ENCODE data around the gene TARS1. TPM values are rescaled to one million over a fixed set of nuclear protein-coding genes. Genes with fewer than 3 reads are reported as not detected.
A peak's percentile ranks its signal among the peaks of the same experiment; 100 is the strongest.

The TARS1 gene
- polyA plus RNA-seq, 1 experiment, result 229 TPM

GRCh38 chr5:33403187-33403586, 37.6 kb upstream of the TARS1 start:
- POLR2A ChIA-PET, result no interaction called here
- H3K27me3 ChIP-seq (ENCODE audit: control insufficient read depth, insufficient read depth, low read length), result no peaks in the 10 kb centered on the region
- TF ChIP-seq CTCF (IDR thresholded peaks at IDR 0.05; ENCODE audit: low read depth, low read length), result no peak
- CTCF ChIA-PET, result interaction anchor here (0.5 kb wide), 1 partner anchor 550 kb away, joined by 6 read pairs; no protein-coding TSS in a partner anchor
- H3K4me3 ChIP-seq (ENCODE audit: low read depth, low read length), result no peak overlapping the region
- no peak for DNase-seq (ENCODE audit: low read depth, low spot score)
- H3K9me3 ChIP-seq (ENCODE audit: control insufficient read depth, insufficient read depth, low read length), result no peaks in the 10 kb centered on the region; the same call in 1 of the 2 replicates
- H3K27ac ChIP-seq (ENCODE audit: low read depth, low read length), result no peak overlapping the region

- CTCF ChIA-PET, result interaction anchor here (0.6 to 0.7 kb wide), 2 partner anchors 15 to 700 kb away, joined by 3 read pairs; no protein-coding TSS in a partner anchor
- Histone ChIP-seq H3K4me3 (ENCODE audit: low read depth, low read length) (no peak overlapping the region), H3K9me3 (ENCODE audit: control insufficient read depth, insufficient read depth, low read length) (no peaks in the 10 kb centered on the region), H3K27me3 (ENCODE audit: control insufficient read depth, insufficient read depth, low read length) (no peaks in the 10 kb centered on the region), H3K27ac (ENCODE audit: low read depth, low read length) (no peak overlapping the region)
- no peak for TF ChIP-seq CTCF (IDR thresholded peaks at IDR 0.05; ENCODE audit: low read depth, low read length)
- POLR2A ChIA-PET, result interaction anchor here (0.6 kb wide), 1 partner anchor 94 kb away, joined by 7 read pairs; no protein-coding TSS in a partner anchor
- no peak for DNase-seq (ENCODE audit: low read depth, low spot score)
Observed at GRCh38 chr5:33408816-33409215, 31.9 kb upstream of the TARS1 start.

GRCh38 chr5:33409435-33410170, 31.2 kb upstream of the TARS1 start:
- Histone ChIP-seq H3K9me3 (ENCODE audit: control insufficient read depth, insufficient read depth, low read length) (no peaks in the 10 kb centered on the region), H3K4me3 (ENCODE audit: low read depth, low read length) (no peak overlapping the region), H3K27me3 (ENCODE audit: control insufficient read depth, insufficient read depth, low read length) (no peaks in the 10 kb centered on the region), H3K27ac (ENCODE audit: low read depth, low read length) (no peak overlapping the region)
- POLR2A ChIA-PET, result interaction anchor here (0.6 kb wide), 1 partner anchor 95 kb away, joined by 7 read pairs; no protein-coding TSS in a partner anchor
- DNase-seq (ENCODE audit: low read depth, low spot score), result peak; percentile 69
- CTCF ChIA-PET, result interaction anchor here (0.7 kb wide), 1 partner anchor 14 kb away, joined by 3 read pairs; no protein-coding TSS in a partner anchor
- TF ChIP-seq CTCF (IDR thresholded peaks at IDR 0.05; ENCODE audit: low read depth, low read length), result no peak

- Histone ChIP-seq H3K4me3 (ENCODE audit: low read depth, low read length) (no peak overlapping the region), H3K27ac (ENCODE audit: low read depth, low read length) (no peak overlapping the region), H3K9me3 (ENCODE audit: control insufficient read depth, insufficient read depth, low read length) (no peaks in the 10 kb centered on the region), H3K27me3 (ENCODE audit: control insufficient read depth, insufficient read depth, low read length) (no peaks in the 10 kb centered on the region)
- DNase-seq (ENCODE audit: low read depth, low spot score), result no peak
- ChIA-PET CTCF (no interaction called here), POLR2A (no interaction called here)
- no peak for TF ChIP-seq CTCF (IDR thresholded peaks at IDR 0.05; ENCODE audit: low read depth, low read length)
Observed at GRCh38 chr5:33410221-33410620, 30.5 kb upstream of the TARS1 start.

GRCh38 chr5:33411498-33411897, 29.3 kb upstream of the TARS1 start:
- no peak overlapping the region for H3K27ac ChIP-seq (ENCODE audit: low read depth, low read length)
- DNase-seq (ENCODE audit: low read depth, low spot score), result no peak
- ChIA-PET CTCF (no interaction called here), POLR2A (no interaction called here)
- no peaks in the 10 kb centered on the region for H3K27me3 ChIP-seq (ENCODE audit: control insufficient read depth, insufficient read depth, low read length)
- H3K4me3 ChIP-seq (ENCODE audit: low read depth, low read length), result no peak overlapping the region
- no peaks in the 10 kb centered on the region for H3K9me3 ChIP-seq (ENCODE audit: control insufficient read depth, insufficient read depth, low read length)
- no peak for TF ChIP-seq CTCF (IDR thresholded peaks at IDR 0.05; ENCODE audit: low read depth, low read length)

Data from AG04450 (cell line).